ENCODE data around the gene ZNF532.

Gene ZNF532

GRCh38 chr18:58955001-58955400, 90.3 kb downstream of the ZNF532 start:
- H3K4me2 ChIP-seq (ENCODE audit: low read length) = no peak overlapping the region
- H3K79me2 ChIP-seq (ENCODE audit: low read length) = 0 out of 2 replicates have a peak, but pooled peaks cover 4% of the 10 kb centered on the region
- H4K20me1 ChIP-seq (ENCODE audit: insufficient read depth, low read length) = no peaks in the 10 kb centered on the region
- TF ChIP-seq EZH2phosphoT487 (IDR thresholded peaks at IDR 0.05; ENCODE audit: low read depth) (no peak), CTCF (IDR thresholded peaks at IDR 0.05; ENCODE audit: low read depth, low read length) (no peak)
- no peak overlapping the region for H3K27ac ChIP-seq (ENCODE audit: low read length)
- H2AFZ ChIP-seq (ENCODE audit: low read depth, low read length) = no peak overlapping the region
- H3K36me3 ChIP-seq (replicated peaks; ENCODE audit: low read depth, low read length) = peaks cover 64% of the 10 kb centered on the region
- no peak overlapping the region for H3K9ac ChIP-seq (ENCODE audit: low read length)
- peaks cover 46% of the 10 kb centered on the region for H3K4me1 ChIP-seq (ENCODE audit: low read length)
- no peaks in the 10 kb centered on the region for H3K9me3 ChIP-seq (ENCODE audit: insufficient read depth, low read length)
- no peaks in the 10 kb centered on the region for H3K27me3 ChIP-seq (ENCODE audit: low read depth, low read length)
- H3K4me3 ChIP-seq (ENCODE audit: low read length) = no peak overlapping the region

GRCh38 chr18:58955738-58956137, 91.1 kb downstream of the ZNF532 start:
- H3K36me3 ChIP-seq (replicated peaks; ENCODE audit: low read depth, low read length) = peaks cover 63% of the 10 kb centered on the region
- H3K4me3 ChIP-seq (ENCODE audit: low read length) = no peak overlapping the region
- no peaks in the 10 kb centered on the region for H3K27me3 ChIP-seq (ENCODE audit: low read depth, low read length)
- H3K9ac ChIP-seq (ENCODE audit: low read length) = no peak overlapping the region
- no peak overlapping the region for H3K4me2 ChIP-seq (ENCODE audit: low read length)
- TF ChIP-seq CTCF (IDR thresholded peaks at IDR 0.05; ENCODE audit: low read depth, low read length) = no peak
- no peaks in the 10 kb centered on the region for H3K9me3 ChIP-seq (ENCODE audit: insufficient read depth, low read length)
- no peaks in the 10 kb centered on the region for H4K20me1 ChIP-seq (ENCODE audit: insufficient read depth, low read length)
- H3K79me2 ChIP-seq (ENCODE audit: low read length) = peaks cover 7% of the 10 kb centered on the region; the same call in 1 of the 2 replicates
- no peak overlapping the region for H3K27ac ChIP-seq (ENCODE audit: low read length)
- no peak overlapping the region for H2AFZ ChIP-seq (ENCODE audit: low read depth, low read length)
- H3K4me1 ChIP-seq (ENCODE audit: low read length) = peaks cover 45% of the 10 kb centered on the region

GRCh38 chr18:58958628-58959027, 94.0 kb downstream of the ZNF532 start:
- Histone ChIP-seq H3K4me3 (ENCODE audit: low read length) (no peak overlapping the region), H3K4me2 (ENCODE audit: low read length) (peak overlapping the region; percentile 43), H3K27me3 (ENCODE audit: low read depth, low read length) (no peaks in the 10 kb centered on the region), H3K36me3 (replicated peaks; ENCODE audit: low read depth, low read length) (peaks cover 71% of the 10 kb centered on the region), H2AFZ (ENCODE audit: low read depth, low read length) (no peak overlapping the region), H3K79me2 (ENCODE audit: low read length) (peaks cover 14% of the 10 kb centered on the region), H3K4me1 (ENCODE audit: low read length) (peaks cover 56% of the 10 kb centered on the region), H4K20me1 (ENCODE audit: insufficient read depth, low read length) (no peaks in the 10 kb centered on the region), H3K9me3 (ENCODE audit: insufficient read depth, low read length) (no peaks in the 10 kb centered on the region), H3K9ac (ENCODE audit: low read length) (peak overlapping the region; percentile 14), H3K27ac (ENCODE audit: low read length) (peak overlapping the region; percentile 64)
- TF ChIP-seq CTCF (IDR thresholded peaks at IDR 0.05; ENCODE audit: low read depth, low read length) = no peak
- TF ChIP-seq EZH2phosphoT487 (IDR thresholded peaks at IDR 0.05; ENCODE audit: low read depth) = no peak

GRCh38 chr18:58960508-58960907, 95.8 kb downstream of the ZNF532 start:
- H3K4me3 ChIP-seq (ENCODE audit: low read length) = no peak overlapping the region
- peaks cover 26% of the 10 kb centered on the region for H3K79me2 ChIP-seq (ENCODE audit: low read length)
- TF ChIP-seq EZH2phosphoT487 (IDR thresholded peaks at IDR 0.05; ENCODE audit: low read depth) = no peak
- no peak for TF ChIP-seq CTCF (IDR thresholded peaks at IDR 0.05; ENCODE audit: low read depth, low read length)
- no peak overlapping the region for H3K9ac ChIP-seq (ENCODE audit: low read length)
- 0 out of 2 replicates have a peak overlapping the region, but pooled peaks have one; percentile 21 for H3K4me2 ChIP-seq (ENCODE audit: low read length)
- no peaks in the 10 kb centered on the region for H3K27me3 ChIP-seq (ENCODE audit: low read depth, low read length)
- no peak overlapping the region for H2AFZ ChIP-seq (ENCODE audit: low read depth, low read length)
- H3K27ac ChIP-seq (ENCODE audit: low read length) = peak overlapping the region; percentile 24
- H4K20me1 ChIP-seq (ENCODE audit: insufficient read depth, low read length) = no peaks in the 10 kb centered on the region
- H3K9me3 ChIP-seq (ENCODE audit: insufficient read depth, low read length) = no peaks in the 10 kb centered on the region
- peaks cover 74% of the 10 kb centered on the region for H3K4me1 ChIP-seq (ENCODE audit: low read length)
- H3K36me3 ChIP-seq (replicated peaks; ENCODE audit: low read depth, low read length) = peaks cover 57% of the 10 kb centered on the region

Data from OCI-LY3 (cell line).